Stimulated activated naive B cell treated with anti-CD40 and anti-IgM and Interleukin-4, amounts not matched to agents 10 μg/mL and 1 μg/mL and 100 μg/mL, for 72 hours (primary cell): ENCODE measurements around the gene SH3BGR.
A peak's percentile ranks its signal among the peaks of the same experiment; 100 is the strongest.

Experiments used
- ATAC-seq, 2 donors: fragments of 150-1000 bp; cut with Tn5 transposase; replicated peaks; 2 replicates each; pipeline ENCODE4 v1.10.0; 2021; ENCODE audit warnings: moderate library complexity in 1 of 2
- DNase-seq: peaks from one replicate; pipeline ENCODE4 v3.0.0; 2021
- H3K27ac Mint-ChIP-seq: one replicate; pipeline ENCODE4 v1.8.0; 2022; ENCODE audit warnings: mild to moderate bottlenecking, mixed read lengths
- H3K27me3 Mint-ChIP-seq, 2 donors: one replicate each; pipeline ENCODE4 v1.8.0; 2022; ENCODE audit warnings: mixed read lengths in 2 of 2
- H3K36me3 Mint-ChIP-seq, 2 donors: one replicate each; pipeline ENCODE4 v1.8.0; 2022; ENCODE audit warnings: mixed read lengths in 2 of 2, mild to moderate bottlenecking in 1 of 2
- H3K4me1 Mint-ChIP-seq, 2 donors: one replicate each; pipeline ENCODE4 v1.8.0; 2022; ENCODE audit warnings: mixed read lengths in 2 of 2, mild to moderate bottlenecking in 1 of 2
- H3K4me3 Mint-ChIP-seq, 2 donors: one replicate each; pipeline ENCODE4 v1.8.0; 2022; ENCODE audit warnings: mild to moderate bottlenecking in 2 of 2, mixed read lengths in 2 of 2, moderate library complexity in 1 of 2
- H3K9me3 Mint-ChIP-seq, 2 donors: one replicate each; pipeline ENCODE4 v1.8.0; 2022; ENCODE audit warnings: mixed read lengths in 2 of 2, mild to moderate bottlenecking in 1 of 2

Gene SH3BGR

GRCh38 chr21:39472786-39473185, 21.0 kb downstream of the SH3BGR start:
- Mint-ChIP-seq H3K27me3 (peaks cover 0 to 7% of the 10 kb centered on the region in 2 donors), H3K36me3 (peaks cover 0 to 5% of the 10 kb centered on the region in 2 donors), H3K9me3 (no peaks in the 10 kb centered on the region), H3K4me3 (no peak overlapping the region), H3K27ac (no peak overlapping the region), H3K4me1 (no peaks in the 10 kb centered on the region)
- DNase-seq, result no peak
- ATAC-seq, result no peak

DNA sequence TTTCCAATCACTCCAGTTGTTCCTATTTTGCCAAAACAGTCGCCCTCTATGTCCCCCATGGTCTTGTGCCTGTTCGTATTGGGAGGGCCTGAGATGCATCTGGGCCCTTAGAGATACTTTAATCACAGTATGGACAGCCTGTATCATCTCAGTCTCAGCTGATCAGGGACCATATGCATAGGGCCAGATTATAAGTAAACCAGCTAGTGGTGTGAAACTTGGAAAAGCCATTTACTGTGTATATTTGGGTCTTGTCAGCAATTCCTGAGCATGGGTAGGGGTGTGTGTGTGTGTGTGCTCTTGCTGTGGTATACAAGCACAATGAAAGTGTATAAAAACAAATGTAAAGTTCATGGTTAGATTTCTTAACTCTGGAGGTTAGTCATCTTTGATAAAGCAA, 22.8 kb downstream of the SH3BGR start:
- Mint-ChIP-seq H3K4me3 (no peak overlapping the region), H3K27me3 (peaks cover 0 to 7% of the 10 kb centered on the region in 2 donors), H3K27ac (no peak overlapping the region), H3K4me1 (no peaks in the 10 kb centered on the region), H3K36me3 (peaks cover 0 to 5% of the 10 kb centered on the region in 2 donors), H3K9me3 (no peaks in the 10 kb centered on the region)
- ATAC-seq, result no peak
- no peak for DNase-seq

- DNase-seq (no peak), ATAC-seq (no peak)
- Mint-ChIP-seq H3K27ac (no peak overlapping the region), H3K4me3 (no peak overlapping the region), H3K36me3 (peaks cover 0 to 5% of the 10 kb centered on the region in 2 donors), H3K9me3 (no peaks in the 10 kb centered on the region), H3K27me3 (peaks cover 7% of the 10 kb centered on the region in 2 donors), H3K4me1 (no peaks in the 10 kb centered on the region)
Measured at GRCh38 chr21:39479164-39479813, 27.5 kb downstream of the SH3BGR start.

DNA sequence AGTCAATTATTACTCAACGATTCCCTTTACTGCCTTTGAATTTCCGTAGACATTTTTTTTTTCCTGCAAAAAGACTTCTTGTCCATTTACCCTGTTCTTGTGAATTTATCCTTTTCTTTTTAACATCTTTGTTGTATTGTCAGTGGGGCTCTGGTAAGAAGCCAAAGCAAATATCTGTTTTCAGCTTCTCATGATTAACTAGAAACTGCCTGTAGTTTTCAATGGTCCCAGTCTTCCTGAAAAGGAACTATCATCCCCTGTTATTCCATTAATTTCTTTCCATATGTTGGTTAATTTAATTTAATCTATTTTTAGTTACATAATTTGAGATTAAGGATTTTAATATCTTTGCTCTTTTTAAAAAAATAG, 28.0 kb downstream of the SH3BGR start:
- H3K27ac Mint-ChIP-seq, result no peak overlapping the region
- H3K4me1 Mint-ChIP-seq, result no peaks in the 10 kb centered on the region
- H3K27me3 Mint-ChIP-seq, result peaks cover 7% of the 10 kb centered on the region in 2 donors
- DNase-seq (no peak), ATAC-seq (no peak)
- H3K36me3 Mint-ChIP-seq, result peaks cover 0 to 5% of the 10 kb centered on the region in 2 donors
- no peak overlapping the region for H3K4me3 Mint-ChIP-seq
- no peaks in the 10 kb centered on the region for H3K9me3 Mint-ChIP-seq

DNA sequence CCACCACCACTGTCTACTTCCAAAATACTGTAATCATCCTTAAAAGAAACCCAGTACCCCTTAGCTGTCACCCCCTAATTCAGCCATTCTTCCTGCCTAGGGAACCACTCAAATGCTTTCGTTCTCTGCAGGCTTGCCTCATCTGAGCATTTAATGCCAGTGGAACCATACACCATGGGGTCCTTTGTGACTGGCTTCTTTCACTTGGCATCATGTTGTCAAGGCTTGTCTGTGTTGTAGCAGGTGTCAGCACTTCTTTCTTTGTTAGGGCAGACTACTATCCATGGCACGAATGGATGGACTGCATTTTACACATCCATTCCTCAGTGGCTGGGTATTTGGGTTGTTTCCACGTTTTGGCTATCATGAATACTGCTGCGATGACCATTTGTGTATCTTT, 28.5 kb downstream of the SH3BGR start:
- no peak for ATAC-seq
- Mint-ChIP-seq H3K4me3 (no peak overlapping the region), H3K27me3 (peaks cover 7% of the 10 kb centered on the region in 2 donors), H3K9me3 (no peaks in the 10 kb centered on the region), H3K4me1 (no peaks in the 10 kb centered on the region), H3K36me3 (peaks cover 0 to 5% of the 10 kb centered on the region in 2 donors), H3K27ac (no peak overlapping the region)
- no peak for DNase-seq

GRCh38 chr21:39481886-39482285, 30.1 kb downstream of the SH3BGR start:
- no peak overlapping the region for H3K27ac Mint-ChIP-seq
- H3K27me3 Mint-ChIP-seq, result peaks cover 0 to 7% of the 10 kb centered on the region in 2 donors
- no peaks in the 10 kb centered on the region for H3K36me3 Mint-ChIP-seq

DNA sequence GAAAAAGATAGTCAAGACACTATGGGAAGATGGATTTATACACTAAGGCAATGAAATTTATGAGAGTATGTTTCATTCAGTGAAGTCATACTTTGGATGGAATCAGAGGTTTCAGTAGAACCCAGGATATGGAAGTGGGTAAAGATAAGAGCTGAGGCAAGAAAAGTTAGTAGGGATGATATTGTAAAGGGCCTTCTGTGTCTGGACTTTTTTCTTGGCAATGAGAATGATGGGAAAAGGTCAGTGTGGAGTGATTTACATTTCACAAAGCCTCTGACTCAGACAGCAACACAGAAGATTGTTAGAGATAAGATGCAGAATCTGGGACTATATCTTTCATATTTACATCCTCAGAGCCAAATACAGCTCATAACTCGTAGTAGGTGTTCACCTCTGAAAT, 32.1 kb downstream of the SH3BGR start:
- ATAC-seq, result no peak
- Mint-ChIP-seq H3K9me3 (no peaks in the 10 kb centered on the region), H3K4me3 (no peak overlapping the region), H3K4me1 (no peaks in the 10 kb centered on the region), H3K36me3 (no peaks in the 10 kb centered on the region), H3K27ac (no peak overlapping the region), H3K27me3 (peaks cover 0 to 7% of the 10 kb centered on the region in 2 donors)
- DNase-seq, result no peak

More at GRCh38 chr21:39481886-39482285, 30.1 kb downstream of the SH3BGR start:
- Mint-ChIP-seq H3K4me3 (no peak overlapping the region), H3K9me3 (no peaks in the 10 kb centered on the region), H3K4me1 (no peaks in the 10 kb centered on the region)
- no peak for DNase-seq
- ATAC-seq, result no peak

- H3K4me3 Mint-ChIP-seq, result no peak overlapping the region
- H3K36me3 Mint-ChIP-seq, result no peaks in the 10 kb centered on the region
- H3K9me3 Mint-ChIP-seq, result no peaks in the 10 kb centered on the region
- ATAC-seq, result no peak
- DNase-seq, result no peak
- peaks cover 0 to 7% of the 10 kb centered on the region in 2 donors for H3K27me3 Mint-ChIP-seq
- H3K4me1 Mint-ChIP-seq, result no peaks in the 10 kb centered on the region
- no peak overlapping the region for H3K27ac Mint-ChIP-seq
Measured at GRCh38 chr21:39484711-39485276, 33.0 kb downstream of the SH3BGR start.

DNA sequence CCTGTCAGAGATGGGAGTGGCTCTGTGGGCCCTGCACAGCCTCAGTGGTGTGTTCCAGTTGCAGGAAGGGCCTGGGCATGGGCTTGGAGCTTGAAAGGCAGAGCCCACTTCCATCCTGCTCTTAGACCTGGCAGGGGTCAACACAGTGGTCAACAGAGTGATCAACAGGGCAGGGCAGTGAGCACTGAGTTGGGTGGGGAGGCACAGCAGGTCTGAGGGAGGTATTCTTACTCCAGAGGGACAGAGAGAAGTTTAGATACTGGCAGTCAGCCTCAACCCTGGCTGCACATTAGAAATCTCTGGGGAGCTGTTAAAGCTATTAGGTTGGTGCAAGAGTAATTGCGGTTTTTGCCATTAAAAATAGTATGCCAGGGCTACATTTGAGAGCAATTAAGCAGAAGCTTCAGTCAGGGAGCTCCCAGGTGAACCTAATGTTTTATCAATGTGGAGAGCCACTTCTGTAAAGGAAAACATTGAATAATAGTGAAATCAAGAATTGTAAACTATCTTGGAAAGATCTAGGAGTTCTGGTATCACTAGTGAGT, 37.7 kb downstream of the SH3BGR start:
- Mint-ChIP-seq H3K4me1 (no peaks in the 10 kb centered on the region), H3K27ac (no peak overlapping the region), H3K9me3 (peaks cover 6 to 10% of the 10 kb centered on the region in 2 donors), H3K27me3 (peaks cover 2 to 4% of the 10 kb centered on the region in 2 donors), H3K4me3 (no peak overlapping the region), H3K36me3 (peaks cover 3% of the 10 kb centered on the region in 2 donors)
- no peak for ATAC-seq
- no peak for DNase-seq

DNA sequence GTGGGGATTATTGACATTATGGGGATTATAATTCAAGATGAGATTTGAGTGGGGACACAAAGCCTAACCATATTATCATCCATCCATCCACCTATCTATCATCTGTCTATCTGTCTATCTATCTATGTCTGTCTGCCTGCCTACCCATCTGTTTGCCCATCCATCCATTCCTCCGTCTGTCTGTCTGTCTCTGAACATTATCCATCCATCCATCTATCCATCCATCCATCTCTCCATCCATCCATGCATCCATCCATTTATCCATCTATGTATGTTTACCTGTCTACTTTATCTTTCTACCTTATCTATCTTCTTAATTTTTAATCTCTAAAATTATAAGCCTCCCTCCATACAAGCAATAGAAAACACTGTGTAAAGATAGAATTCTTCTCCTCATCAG, 47.4 kb downstream of the SH3BGR start:
- no peak overlapping the region for H3K27ac Mint-ChIP-seq
- H3K4me3 Mint-ChIP-seq, result no peak overlapping the region
- H3K9me3 Mint-ChIP-seq, result peaks cover 10 to 12% of the 10 kb centered on the region in 2 donors

DNA sequence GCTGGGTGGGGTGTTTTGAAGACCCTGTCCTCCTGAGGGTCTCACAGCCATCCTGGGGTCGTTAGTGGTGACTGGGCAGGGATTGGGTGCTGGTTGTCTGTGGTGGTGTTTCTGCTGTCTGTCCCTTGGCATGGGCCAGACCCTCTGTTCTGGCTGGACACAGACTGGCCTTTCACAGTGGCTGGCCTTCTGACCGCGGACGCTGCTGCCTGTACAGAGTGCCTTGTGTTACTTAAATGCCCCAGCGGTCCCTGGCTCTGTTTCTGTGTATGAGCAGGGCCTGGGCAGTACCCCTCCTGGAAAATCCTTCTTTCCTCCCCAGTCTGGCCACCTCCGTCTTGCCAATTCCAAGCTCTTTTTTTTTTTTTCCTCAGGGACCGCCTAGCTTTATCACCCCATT, 50.9 kb downstream of the SH3BGR start:
- peaks cover 4 to 9% of the 10 kb centered on the region in 2 donors for H3K9me3 Mint-ChIP-seq
- peaks cover 3 to 8% of the 10 kb centered on the region in 2 donors for H3K36me3 Mint-ChIP-seq
- H3K27ac Mint-ChIP-seq, result no peak overlapping the region
- peaks cover 0 to 5% of the 10 kb centered on the region in 2 donors for H3K27me3 Mint-ChIP-seq
- ATAC-seq, result no peak
- no peak for DNase-seq
- no peak overlapping the region for H3K4me3 Mint-ChIP-seq
- H3K4me1 Mint-ChIP-seq, result peaks cover 2 to 11% of the 10 kb centered on the region in 2 donors

More for the DNA sequence above, 47.4 kb downstream of the SH3BGR start:
- Mint-ChIP-seq H3K36me3 (peaks cover 4 to 5% of the 10 kb centered on the region in 2 donors), H3K27me3 (peaks cover 4% of the 10 kb centered on the region in 2 donors), H3K4me1 (peaks cover 2 to 11% of the 10 kb centered on the region in 2 donors)
- no peak for DNase-seq
- ATAC-seq, result no peak

DNA sequence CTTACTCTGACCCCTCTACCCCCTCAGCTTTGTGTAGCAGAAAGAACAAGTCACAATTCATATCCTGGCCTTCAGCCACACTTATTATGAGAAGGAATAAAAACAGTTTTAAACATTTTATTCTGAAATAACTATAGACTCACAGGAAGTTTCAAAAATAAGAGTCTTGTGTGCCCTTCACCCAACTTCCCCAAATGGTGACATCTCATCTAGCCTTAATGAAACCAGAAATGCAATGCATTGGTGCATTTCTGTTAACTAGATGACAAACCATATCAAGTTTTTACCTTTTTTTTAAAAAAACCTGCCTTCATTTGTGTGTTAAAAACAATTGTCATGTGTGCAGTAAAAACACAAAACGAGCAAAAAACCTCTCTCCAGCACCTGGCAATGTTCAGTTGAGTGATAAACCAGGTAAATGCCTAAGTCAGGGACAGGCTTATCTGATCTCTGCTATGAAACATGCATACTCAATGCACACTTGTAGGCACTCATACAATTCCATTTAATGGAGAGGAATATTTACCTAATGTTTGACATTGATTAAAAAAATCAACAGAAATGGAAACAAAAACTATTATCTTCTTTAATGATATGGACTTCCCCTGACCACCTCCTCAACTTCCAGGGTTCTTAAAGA, 51.5 kb downstream of the SH3BGR start:
- Mint-ChIP-seq H3K9me3 (peaks cover 4 to 9% of the 10 kb centered on the region in 2 donors), H3K36me3 (peaks cover 3 to 8% of the 10 kb centered on the region in 2 donors), H3K4me3 (no peak overlapping the region), H3K4me1 (peaks cover 2 to 11% of the 10 kb centered on the region in 2 donors), H3K27ac (no peak overlapping the region), H3K27me3 (peaks cover 0 to 5% of the 10 kb centered on the region in 2 donors)
- DNase-seq (no peak), ATAC-seq (peak in 1 of 2 donors; percentile 54)

GRCh38 chr21:39504230-39504629, 52.5 kb downstream of the SH3BGR start:
- Mint-ChIP-seq H3K9me3 (peaks cover 1 to 4% of the 10 kb centered on the region in 2 donors), H3K27me3 (peaks cover 0 to 5% of the 10 kb centered on the region in 2 donors), H3K4me3 (no peak overlapping the region), H3K27ac (no peak overlapping the region), H3K4me1 (peaks cover 2 to 11% of the 10 kb centered on the region in 2 donors), H3K36me3 (peaks cover 3 to 8% of the 10 kb centered on the region in 2 donors)
- no peak for ATAC-seq
- no peak for DNase-seq

GRCh38 chr21:39510240-39510639, 58.5 kb downstream of the SH3BGR start:
- no peak for DNase-seq
- Mint-ChIP-seq H3K4me1 (peaks cover 0 to 1% of the 10 kb centered on the region in 2 donors), H3K4me3 (no peak overlapping the region), H3K36me3 (peaks cover 3 to 8% of the 10 kb centered on the region in 2 donors), H3K9me3 (peaks cover 0 to 4% of the 10 kb centered on the region in 2 donors), H3K27me3 (peaks cover 4 to 5% of the 10 kb centered on the region in 2 donors), H3K27ac (no peak overlapping the region)
- ATAC-seq, result no peak
